CD4-positive, alpha-beta T cell treated with Interleukin-12 subunit alpha and Interleukin-12 subunit beta, for 1 hour (primary cell): ENCODE results near the gene PCAT6.
"Not testable (repeated sequence)": the region's sequence is repeated elsewhere in the genome, so short reads cannot be mapped to it uniquely, and the experiment has no call there.

Experiments used
- DNase-seq: peaks from one replicate; pipeline ENCODE4 v3.0.0-alpha.2; 2020

PCAT6 gene

GRCh38 chr1:202807926-202808757 is 2.6 kb upstream of the PCAT6 start, which contains the start of gene KDM5B:
Gene KDM5B (minus strand): TSS chr1:202808421. CDS start chr1:202808305, 116 bp downstream.
- peak; percentile 68 for DNase-seq

- no peak for DNase-seq
These were observed 1.1 kb upstream of the PCAT6 start for GRCh38 chr1:202809597-202810159.

- DNase-seq: no peak
These were observed 550 bp upstream of the PCAT6 start for GRCh38 chr1:202810193-202810614.

GRCh38 chr1:202811296-202812175 is 782 bp downstream of the PCAT6 start:
- peak; percentile 34 for DNase-seq

- DNase-seq: no peak
These were observed 1.6 kb downstream of the PCAT6 start for GRCh38 chr1:202812176-202813026.

- no peak for DNase-seq
These were observed 4.4 kb downstream of the PCAT6 start for GRCh38 chr1:202815120-202815519.

GRCh38 chr1:202818819-202819218 is 8.1 kb downstream of the PCAT6 start:
- no peak for DNase-seq

GRCh38 chr1:202821467-202821866 is 10.7 kb downstream of the PCAT6 start:
- DNase-seq: no peak

- DNase-seq: no peak
These were observed 15.0 kb downstream of the PCAT6 start for GRCh38 chr1:202825748-202826147.

- not testable (repeated sequence) for DNase-seq
These were observed 18.5 kb downstream of the PCAT6 start for GRCh38 chr1:202829223-202829622.

GRCh38 chr1:202831906-202832305 is 21.2 kb downstream of the PCAT6 start:
- DNase-seq: no peak

- DNase-seq: no peak
These were observed 24.2 kb downstream of the PCAT6 start for GRCh38 chr1:202834771-202835547.

- DNase-seq: peak; percentile 51
These were observed 24.9 kb downstream of the PCAT6 start for GRCh38 chr1:202835548-202836072.

- DNase-seq: no peak
These were observed 26.1 kb downstream of the PCAT6 start for GRCh38 chr1:202836623-202837403.

GRCh38 chr1:202837746-202838262 is 27.1 kb downstream of the PCAT6 start:
- no peak for DNase-seq

GRCh38 chr1:202843081-202843480 is 32.3 kb downstream of the PCAT6 start:
- no peak for DNase-seq

- no peak for DNase-seq
These were observed 33.5 kb downstream of the PCAT6 start for GRCh38 chr1:202844259-202844658.

- DNase-seq: no peak
These were observed 34.2 kb downstream of the PCAT6 start for GRCh38 chr1:202844935-202845334.

- DNase-seq: no peak
These were observed 37.4 kb downstream of the PCAT6 start for GRCh38 chr1:202848191-202848542.
